DOHH2 (cell line): ENCODE measurements around the gene SPARC.

Experiments
- EZH2phosphoT487 ChIP-seq: fragments of 200-600 bp; sonication (generic); IDR thresholded peaks from 2 replicates; pipeline ENCODE4 v1.6.1; 2017; ENCODE audit warnings: borderline replicate concordance, mild to moderate bottlenecking, antibody characterized with exemption, low read length, moderate library complexity, mixed read lengths
- TF ChIP-seq, protein P1 (sequence below): fragments of 200-600 bp; sonication (generic); IDR thresholded peaks from one replicate; pipeline ENCODE4 v1.5.1; 2014; ENCODE audit warnings: antibody characterized with exemption, mild to moderate bottlenecking, low read depth, low read length; ENCODE audit not compliant: poor library complexity, severe bottlenecking

DNA sequence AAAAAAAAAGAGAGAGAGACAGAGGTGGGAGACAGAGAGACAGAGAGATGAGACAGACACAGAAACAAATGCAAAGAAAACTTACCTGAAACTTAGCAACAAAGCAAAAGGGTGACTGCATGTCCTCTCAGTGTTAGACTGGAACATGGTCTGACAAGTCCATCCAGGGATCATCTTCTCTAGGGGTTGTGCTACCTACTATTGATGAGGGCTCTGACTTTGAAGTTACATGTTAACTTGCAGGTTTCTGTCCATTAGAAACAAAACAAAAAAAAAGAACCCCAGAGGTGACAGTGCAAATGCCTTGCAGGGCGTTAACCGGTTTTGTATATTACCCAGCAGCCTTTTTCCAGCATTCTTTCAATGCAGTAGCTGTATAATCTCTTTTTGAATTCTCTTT lies 13.6 kb upstream of the SPARC start:
- TF ChIP-seq, protein P1, sequence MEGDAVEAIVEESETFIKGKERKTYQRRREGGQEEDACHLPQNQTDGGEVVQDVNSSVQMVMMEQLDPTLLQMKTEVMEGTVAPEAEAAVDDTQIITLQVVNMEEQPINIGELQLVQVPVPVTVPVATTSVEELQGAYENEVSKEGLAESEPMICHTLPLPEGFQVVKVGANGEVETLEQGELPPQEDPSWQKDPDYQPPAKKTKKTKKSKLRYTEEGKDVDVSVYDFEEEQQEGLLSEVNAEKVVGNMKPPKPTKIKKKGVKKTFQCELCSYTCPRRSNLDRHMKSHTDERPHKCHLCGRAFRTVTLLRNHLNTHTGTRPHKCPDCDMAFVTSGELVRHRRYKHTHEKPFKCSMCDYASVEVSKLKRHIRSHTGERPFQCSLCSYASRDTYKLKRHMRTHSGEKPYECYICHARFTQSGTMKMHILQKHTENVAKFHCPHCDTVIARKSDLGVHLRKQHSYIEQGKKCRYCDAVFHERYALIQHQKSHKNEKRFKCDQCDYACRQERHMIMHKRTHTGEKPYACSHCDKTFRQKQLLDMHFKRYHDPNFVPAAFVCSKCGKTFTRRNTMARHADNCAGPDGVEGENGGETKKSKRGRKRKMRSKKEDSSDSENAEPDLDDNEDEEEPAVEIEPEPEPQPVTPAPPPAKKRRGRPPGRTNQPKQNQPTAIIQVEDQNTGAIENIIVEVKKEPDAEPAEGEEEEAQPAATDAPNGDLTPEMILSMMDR: no peak
- no peak for TF ChIP-seq EZH2phosphoT487
